Measurements from ENCODE around the gene TRAPPC1. TPM values are rescaled to one million over a fixed set of nuclear protein-coding genes. Genes with fewer than 3 reads are reported as not detected.
A peak's percentile ranks its signal among the peaks of the same experiment; 100 is the strongest.

The TRAPPC1 gene
- total RNA-seq, 1 experiment from 2014 or later: 26.4 TPM

DNA sequence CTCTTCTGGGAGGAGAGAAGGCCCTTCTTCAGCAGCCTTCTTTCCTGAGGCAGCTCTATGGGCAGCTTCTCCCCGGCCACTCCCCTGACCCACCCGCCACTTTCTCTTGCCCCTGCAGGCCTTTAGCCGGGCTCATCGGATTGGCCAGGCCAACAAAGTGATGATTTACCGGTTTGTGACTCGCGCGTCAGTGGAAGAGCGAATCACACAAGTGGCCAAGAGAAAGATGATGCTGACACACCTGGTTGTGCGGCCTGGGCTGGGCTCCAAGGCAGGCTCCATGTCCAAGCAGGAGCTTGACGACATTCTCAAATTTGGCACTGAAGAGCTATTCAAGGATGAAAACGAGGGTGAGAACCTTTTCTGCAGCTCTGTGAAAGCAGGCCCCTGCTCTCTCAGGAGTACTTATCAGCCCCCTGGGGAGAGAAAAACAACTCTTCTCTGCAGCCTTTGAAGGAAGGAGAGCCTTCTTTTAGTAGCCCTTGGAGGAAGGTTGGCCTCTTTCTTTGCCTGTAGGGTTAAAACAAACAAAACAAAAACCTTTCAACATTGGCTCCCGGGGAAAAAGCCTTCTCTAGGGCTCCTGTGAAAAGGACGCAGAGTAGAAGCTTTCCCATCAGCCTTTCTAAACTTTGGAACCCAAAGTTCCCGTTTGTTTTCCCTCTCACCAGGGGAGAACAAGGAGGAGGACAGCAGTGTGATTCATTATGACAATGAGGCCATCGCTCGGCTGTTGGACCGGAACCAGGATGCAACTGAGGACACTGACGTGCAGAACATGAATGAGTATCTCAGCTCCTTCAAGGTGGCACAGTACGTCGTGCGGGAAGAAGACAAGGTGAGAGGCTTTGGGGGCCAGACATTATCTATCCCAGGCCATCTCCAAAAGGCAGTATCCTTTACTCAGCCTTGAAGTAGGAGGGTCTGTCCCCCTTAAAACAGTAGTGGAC is 28.3 kb downstream of the TRAPPC1 start:
- Histone ChIP-seq H3K9me3 (ENCODE audit: low read length) (no peaks in the 10 kb centered on the region), H3K9ac (ENCODE audit: low read length) (no peak overlapping the region), H3K9me2 (replicated peaks; ENCODE audit: low read length) (no peaks in the 10 kb centered on the region), H3F3A (ENCODE audit: low read length, unreplicated experiment) (no peaks in the 10 kb centered on the region), H3K4me1 (ENCODE audit: insufficient read depth, low read length) (no peaks in the 10 kb centered on the region), H3K36me3 (ENCODE audit: low read depth, low read length) (peaks cover 36% of the 10 kb centered on the region), H3K79me2 (ENCODE audit: low read length) (no peaks in the 10 kb centered on the region), H3K4me2 (ENCODE audit: low read length) (no peak overlapping the region), H4K20me1 (ENCODE audit: low read length) (no peaks in the 10 kb centered on the region), H2AFZ (ENCODE audit: low read length) (no peak overlapping the region), H3K4me3 (ENCODE audit: low read length) (no peak overlapping the region), H3K27ac (ENCODE audit: low read length) (no peak overlapping the region), H3K27me3 (ENCODE audit: low read length) (no peaks in the 10 kb centered on the region)
- DNase-seq (peak; percentile 19), ATAC-seq (no peak)
- CTCF ChIA-PET: no interaction called here
- TF ChIP-seq EZH2phosphoT487 (IDR thresholded peaks at IDR 0.05; ENCODE audit: borderline replicate concordance, low read length): no peak
- TF ChIP-seq, protein P1, sequence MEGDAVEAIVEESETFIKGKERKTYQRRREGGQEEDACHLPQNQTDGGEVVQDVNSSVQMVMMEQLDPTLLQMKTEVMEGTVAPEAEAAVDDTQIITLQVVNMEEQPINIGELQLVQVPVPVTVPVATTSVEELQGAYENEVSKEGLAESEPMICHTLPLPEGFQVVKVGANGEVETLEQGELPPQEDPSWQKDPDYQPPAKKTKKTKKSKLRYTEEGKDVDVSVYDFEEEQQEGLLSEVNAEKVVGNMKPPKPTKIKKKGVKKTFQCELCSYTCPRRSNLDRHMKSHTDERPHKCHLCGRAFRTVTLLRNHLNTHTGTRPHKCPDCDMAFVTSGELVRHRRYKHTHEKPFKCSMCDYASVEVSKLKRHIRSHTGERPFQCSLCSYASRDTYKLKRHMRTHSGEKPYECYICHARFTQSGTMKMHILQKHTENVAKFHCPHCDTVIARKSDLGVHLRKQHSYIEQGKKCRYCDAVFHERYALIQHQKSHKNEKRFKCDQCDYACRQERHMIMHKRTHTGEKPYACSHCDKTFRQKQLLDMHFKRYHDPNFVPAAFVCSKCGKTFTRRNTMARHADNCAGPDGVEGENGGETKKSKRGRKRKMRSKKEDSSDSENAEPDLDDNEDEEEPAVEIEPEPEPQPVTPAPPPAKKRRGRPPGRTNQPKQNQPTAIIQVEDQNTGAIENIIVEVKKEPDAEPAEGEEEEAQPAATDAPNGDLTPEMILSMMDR (conservative IDR thresholded peaks at IDR 0.05; ENCODE audit: low read depth, low read length): no peak
- no peak for TF ChIP-seq EZH2 (IDR thresholded peaks at IDR 0.05; ENCODE audit: low read length, unreplicated experiment)
- intact Hi-C loops (cut with micrococcal nuclease): no loop called here
- TSS peak; percentile 21 for BruUV-seq (replicated peaks)
- POLR2A ChIA-PET (ENCODE audit: unreplicated experiment): no interaction called here

DNA sequence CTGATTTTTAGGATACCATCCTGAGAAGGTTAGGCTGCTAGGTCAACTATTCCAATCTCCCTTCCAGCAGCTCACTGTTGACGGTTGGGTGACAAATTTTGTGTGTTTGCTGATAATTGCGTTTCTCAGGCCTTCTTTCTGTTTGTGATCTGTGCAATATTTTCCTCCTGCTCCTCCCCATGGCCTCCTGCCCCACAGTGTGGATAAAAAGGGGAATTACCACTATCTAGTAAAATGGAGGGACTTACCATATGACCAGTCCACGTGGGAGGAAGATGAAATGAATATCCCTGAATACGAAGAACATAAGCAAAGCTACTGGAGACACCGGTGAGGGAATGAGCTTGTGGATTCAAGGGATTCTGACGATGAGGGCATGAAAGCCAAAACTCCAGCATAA is 34.0 kb downstream of the TRAPPC1 start:
- CTCF ChIA-PET: no interaction called here
- no peak overlapping the region for H2AFZ ChIP-seq (ENCODE audit: low read length)
- no peak for TF ChIP-seq EZH2 (IDR thresholded peaks at IDR 0.05; ENCODE audit: low read length, unreplicated experiment)
- TF ChIP-seq, protein P1 (conservative IDR thresholded peaks at IDR 0.05; ENCODE audit: low read depth, low read length): peak; percentile 53
- TF ChIP-seq EZH2phosphoT487 (IDR thresholded peaks at IDR 0.05; ENCODE audit: borderline replicate concordance, low read length): no peak
- H3K9me3 ChIP-seq (ENCODE audit: low read length): no peaks in the 10 kb centered on the region
- H3K27me3 ChIP-seq (ENCODE audit: low read length): no peaks in the 10 kb centered on the region
- H3K4me1 ChIP-seq (ENCODE audit: insufficient read depth, low read length): no peaks in the 10 kb centered on the region
- POLR2A ChIA-PET (ENCODE audit: unreplicated experiment): no interaction called here
- H3K9ac ChIP-seq (ENCODE audit: low read length): no peak overlapping the region
- no peak overlapping the region for H3K4me3 ChIP-seq (ENCODE audit: low read length)
- H3K79me2 ChIP-seq (ENCODE audit: low read length): no peaks in the 10 kb centered on the region
- BruUV-seq (replicated peaks): no TSS peak
- no peak overlapping the region for H3K4me2 ChIP-seq (ENCODE audit: low read length)
- ATAC-seq: 0 out of 2 replicates have a peak, but pooled peaks have one; percentile 24
- no peaks in the 10 kb centered on the region for H4K20me1 ChIP-seq (ENCODE audit: low read length)
- DNase-seq: peak; percentile 21
- intact Hi-C loops (cut with micrococcal nuclease): loop anchor here (1.0 kb wide), 1 partner anchor 35 kb away; no protein-coding TSS in a partner anchor
- no peak overlapping the region for H3K27ac ChIP-seq (ENCODE audit: low read length)
- no peaks in the 10 kb centered on the region for H3K9me2 ChIP-seq (replicated peaks; ENCODE audit: low read length)
- no peaks in the 10 kb centered on the region for H3F3A ChIP-seq (ENCODE audit: low read length, unreplicated experiment)
- H3K36me3 ChIP-seq (ENCODE audit: low read depth, low read length): peaks cover 30% of the 10 kb centered on the region

DNA sequence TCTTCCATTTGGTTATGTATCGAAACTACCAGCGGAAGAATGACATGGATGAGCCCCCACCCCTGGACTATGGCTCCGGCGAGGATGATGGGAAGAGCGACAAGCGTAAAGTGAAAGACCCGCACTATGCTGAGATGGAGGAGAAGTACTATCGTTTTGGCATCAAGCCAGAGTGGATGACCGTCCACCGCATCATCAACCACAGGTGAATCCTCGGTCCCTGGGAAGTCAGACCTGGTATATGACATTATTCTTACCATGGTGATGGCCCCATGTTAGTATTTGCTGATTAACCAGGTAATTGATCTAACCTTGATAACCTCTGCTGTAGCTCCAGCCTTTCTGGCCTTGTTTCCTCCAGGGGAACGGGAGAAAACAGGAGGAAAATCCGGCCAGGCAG is 34.7 kb downstream of the TRAPPC1 start:
- H3K9ac ChIP-seq (ENCODE audit: low read length): no peak overlapping the region
- no peaks in the 10 kb centered on the region for H3K27me3 ChIP-seq (ENCODE audit: low read length)
- peak; percentile 37 for DNase-seq
- no peak overlapping the region for H3K4me3 ChIP-seq (ENCODE audit: low read length)
- H3K4me1 ChIP-seq (ENCODE audit: insufficient read depth, low read length): no peaks in the 10 kb centered on the region
- no peak overlapping the region for H3K27ac ChIP-seq (ENCODE audit: low read length)
- ATAC-seq: no peak
- H3K9me2 ChIP-seq (replicated peaks; ENCODE audit: low read length): no peaks in the 10 kb centered on the region
- H3K36me3 ChIP-seq (ENCODE audit: low read depth, low read length): peaks cover 30% of the 10 kb centered on the region
- intact Hi-C loops (cut with micrococcal nuclease): loop anchor here (1.0 kb wide), 1 partner anchor 35 kb away; no protein-coding TSS in a partner anchor
- CTCF ChIA-PET: no interaction called here
- BruUV-seq (replicated peaks): no TSS peak
- H3K4me2 ChIP-seq (ENCODE audit: low read length): no peak overlapping the region
- POLR2A ChIA-PET (ENCODE audit: unreplicated experiment): no interaction called here
- no peaks in the 10 kb centered on the region for H3K9me3 ChIP-seq (ENCODE audit: low read length)
- H4K20me1 ChIP-seq (ENCODE audit: low read length): no peaks in the 10 kb centered on the region
- H2AFZ ChIP-seq (ENCODE audit: low read length): no peak overlapping the region
- no peaks in the 10 kb centered on the region for H3K79me2 ChIP-seq (ENCODE audit: low read length)
- H3F3A ChIP-seq (ENCODE audit: low read length, unreplicated experiment): no peaks in the 10 kb centered on the region
- TF ChIP-seq EZH2phosphoT487 (IDR thresholded peaks at IDR 0.05; ENCODE audit: borderline replicate concordance, low read length) (no peak), EZH2 (IDR thresholded peaks at IDR 0.05; ENCODE audit: low read length, unreplicated experiment) (no peak)
- TF ChIP-seq, protein P1 (conservative IDR thresholded peaks at IDR 0.05; ENCODE audit: low read depth, low read length): no peak
